ENCODE data around the gene MTCL3.

Gene MTCL3

GRCh38 chr6:127494240-127494767, 24.8 kb downstream of the MTCL3 start:
- peaks cover 5% of the 10 kb centered on the region for H3K36me3 ChIP-seq
- TF ChIP-seq, protein P1, sequence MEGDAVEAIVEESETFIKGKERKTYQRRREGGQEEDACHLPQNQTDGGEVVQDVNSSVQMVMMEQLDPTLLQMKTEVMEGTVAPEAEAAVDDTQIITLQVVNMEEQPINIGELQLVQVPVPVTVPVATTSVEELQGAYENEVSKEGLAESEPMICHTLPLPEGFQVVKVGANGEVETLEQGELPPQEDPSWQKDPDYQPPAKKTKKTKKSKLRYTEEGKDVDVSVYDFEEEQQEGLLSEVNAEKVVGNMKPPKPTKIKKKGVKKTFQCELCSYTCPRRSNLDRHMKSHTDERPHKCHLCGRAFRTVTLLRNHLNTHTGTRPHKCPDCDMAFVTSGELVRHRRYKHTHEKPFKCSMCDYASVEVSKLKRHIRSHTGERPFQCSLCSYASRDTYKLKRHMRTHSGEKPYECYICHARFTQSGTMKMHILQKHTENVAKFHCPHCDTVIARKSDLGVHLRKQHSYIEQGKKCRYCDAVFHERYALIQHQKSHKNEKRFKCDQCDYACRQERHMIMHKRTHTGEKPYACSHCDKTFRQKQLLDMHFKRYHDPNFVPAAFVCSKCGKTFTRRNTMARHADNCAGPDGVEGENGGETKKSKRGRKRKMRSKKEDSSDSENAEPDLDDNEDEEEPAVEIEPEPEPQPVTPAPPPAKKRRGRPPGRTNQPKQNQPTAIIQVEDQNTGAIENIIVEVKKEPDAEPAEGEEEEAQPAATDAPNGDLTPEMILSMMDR (IDR thresholded peaks at IDR 0.05; ENCODE audit: borderline replicate concordance), result no peak
- no peak overlapping the region for H3K4me3 ChIP-seq
- H3K4me1 ChIP-seq, result no peaks in the 10 kb centered on the region
- H3K27me3 ChIP-seq (ENCODE audit: low read depth), result no peaks in the 10 kb centered on the region
- DNase-seq, result no peak
- peaks cover 8% of the 10 kb centered on the region for H3K9me3 ChIP-seq (replicated peaks)
- no peak overlapping the region for H3K27ac ChIP-seq (replicated peaks)
- intact Hi-C loops (cut with micrococcal nuclease), result no loop called here

- DNase-seq, result no peak
- H3K9me3 ChIP-seq (replicated peaks), result peaks cover 8% of the 10 kb centered on the region
- peaks cover 5% of the 10 kb centered on the region for H3K36me3 ChIP-seq
- intact Hi-C loops (cut with micrococcal nuclease), result no loop called here
- no peak overlapping the region for H3K4me3 ChIP-seq
- TF ChIP-seq, protein P1 (IDR thresholded peaks at IDR 0.05; ENCODE audit: borderline replicate concordance), result no peak
- no peaks in the 10 kb centered on the region for H3K27me3 ChIP-seq (ENCODE audit: low read depth)
- no peak overlapping the region for H3K27ac ChIP-seq (replicated peaks)
- no peaks in the 10 kb centered on the region for H3K4me1 ChIP-seq
Observed at GRCh38 chr6:127489248-127489647, 29.9 kb downstream of the MTCL3 start.

DNA sequence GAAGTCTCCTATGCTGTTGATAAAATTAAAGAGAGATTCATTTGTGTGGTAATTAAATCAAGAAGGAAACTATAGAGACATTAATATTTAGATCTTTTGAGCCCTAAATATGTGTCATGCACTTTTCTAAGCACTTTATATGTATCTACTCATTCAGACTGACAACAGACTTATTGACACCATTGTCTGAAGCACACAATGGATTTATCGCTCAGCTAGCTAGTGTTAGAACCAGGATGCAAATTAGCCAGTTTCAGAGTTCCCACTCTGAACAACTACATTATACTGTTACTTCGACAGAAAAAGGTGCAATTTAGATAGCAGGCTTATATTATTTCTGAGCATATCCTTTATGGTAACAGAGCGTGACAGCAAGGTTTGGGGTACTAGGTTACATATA, 32.2 kb downstream of the MTCL3 start:
- H3K27me3 ChIP-seq (ENCODE audit: low read depth), result no peaks in the 10 kb centered on the region
- no peaks in the 10 kb centered on the region for H3K4me1 ChIP-seq
- no peak overlapping the region for H3K4me3 ChIP-seq
- H3K27ac ChIP-seq (replicated peaks), result no peak overlapping the region
- intact Hi-C loops (cut with micrococcal nuclease), result no loop called here
- no peak for DNase-seq
- H3K36me3 ChIP-seq, result peaks cover 6% of the 10 kb centered on the region
- H3K9me3 ChIP-seq (replicated peaks), result peaks cover 8% of the 10 kb centered on the region
- TF ChIP-seq, protein P1 (IDR thresholded peaks at IDR 0.05; ENCODE audit: borderline replicate concordance), result no peak

DNA sequence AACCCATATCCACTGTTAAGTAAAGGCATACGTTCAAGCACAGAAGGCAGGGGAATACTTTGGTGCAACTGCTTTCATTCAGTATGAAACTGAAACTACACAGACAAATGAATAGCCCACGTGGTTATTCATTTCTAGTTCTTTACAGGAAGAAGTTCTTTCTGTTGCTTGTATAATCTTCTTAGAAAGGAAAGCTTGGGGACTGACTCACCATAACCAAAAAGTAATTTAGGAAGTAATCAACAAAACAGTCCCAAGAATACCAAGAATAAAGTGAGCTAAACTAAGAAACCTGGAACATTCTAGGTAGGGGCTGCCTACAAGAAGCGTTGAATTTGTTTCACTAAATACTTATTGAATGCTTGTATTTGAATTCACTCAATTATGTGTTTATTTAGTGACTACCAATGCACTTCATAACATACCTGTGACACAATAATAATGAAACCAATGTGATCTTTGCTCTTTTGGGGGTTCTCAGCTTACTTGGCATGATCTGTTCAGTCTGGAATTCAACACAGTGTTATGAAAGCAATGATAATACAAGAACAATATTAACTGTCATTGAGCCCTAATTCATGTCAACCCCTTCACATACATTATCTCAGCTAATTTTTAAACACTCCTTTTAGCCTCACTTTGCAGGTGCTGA, 34.8 kb downstream of the MTCL3 start:
- intact Hi-C loops (cut with micrococcal nuclease), result no loop called here
- H3K36me3 ChIP-seq, result peaks cover 3% of the 10 kb centered on the region
- TF ChIP-seq, protein P1 (IDR thresholded peaks at IDR 0.05; ENCODE audit: borderline replicate concordance), result no peak
- no peaks in the 10 kb centered on the region for H3K27me3 ChIP-seq (ENCODE audit: low read depth)
- no peak for DNase-seq
- no peaks in the 10 kb centered on the region for H3K9me3 ChIP-seq (replicated peaks)
- no peak overlapping the region for H3K27ac ChIP-seq (replicated peaks)
- H3K4me1 ChIP-seq, result no peaks in the 10 kb centered on the region
- H3K4me3 ChIP-seq, result peak overlapping the region; percentile 3

DNA sequence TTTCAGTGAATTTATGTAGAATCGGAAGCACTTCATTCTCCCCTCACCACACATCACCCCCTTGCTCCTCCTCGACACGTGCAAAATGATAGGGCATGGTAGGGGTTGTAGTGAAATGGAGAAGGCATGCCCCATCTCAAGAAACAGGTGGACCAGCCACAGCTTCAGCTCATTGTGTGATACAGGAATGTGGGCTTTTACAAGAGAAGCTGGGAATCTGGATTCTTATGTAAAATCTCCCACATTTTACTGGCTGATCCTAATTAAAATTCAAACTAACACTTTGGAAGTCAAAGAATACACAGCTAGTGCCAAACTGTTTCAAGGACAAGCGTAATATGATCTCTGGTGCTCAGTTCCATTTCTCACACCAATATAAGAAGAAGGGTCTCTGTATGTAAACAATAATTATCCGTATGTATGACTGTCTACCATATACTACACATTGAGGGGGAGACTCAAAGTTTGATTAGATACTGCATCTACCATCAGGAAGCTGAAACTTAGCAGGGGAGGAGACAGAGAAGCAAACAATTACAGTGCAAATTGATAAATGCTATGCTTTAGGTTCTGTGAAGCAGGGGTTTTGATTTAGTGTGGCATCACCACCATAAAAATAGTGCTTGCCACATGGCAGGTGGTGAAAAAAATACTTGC, 35.6 kb downstream of the MTCL3 start:
- no peak for DNase-seq
- H3K4me1 ChIP-seq, result no peaks in the 10 kb centered on the region
- no peak overlapping the region for H3K27ac ChIP-seq (replicated peaks)
- no peaks in the 10 kb centered on the region for H3K9me3 ChIP-seq (replicated peaks)
- no peak overlapping the region for H3K4me3 ChIP-seq
- TF ChIP-seq, protein P1 (IDR thresholded peaks at IDR 0.05; ENCODE audit: borderline replicate concordance), result no peak
- intact Hi-C loops (cut with micrococcal nuclease), result no loop called here
- peaks cover 3% of the 10 kb centered on the region for H3K36me3 ChIP-seq
- no peaks in the 10 kb centered on the region for H3K27me3 ChIP-seq (ENCODE audit: low read depth)

Measured in left ventricle myocardium inferior (tissue), 1 donor.